Neural progenitor cell (in vitro differentiated cells): ENCODE data around the gene KIF16B.
"Not testable (repeated sequence)": the region's sequence is repeated elsewhere in the genome, so short reads cannot be mapped to it uniquely, and the experiment has no call there.

Source experiments
- CTCF ChIP-seq: fragments of 200-600 bp; sonication (generic); IDR thresholded peaks from 2 replicates; pipeline ENCODE4 v1.5.1; 2017; ENCODE audit warnings: antibody characterized with exemption, mild to moderate bottlenecking
- EZH2 ChIP-seq: fragments of 200-600 bp; sonication (generic); IDR thresholded peaks from 2 replicates; pipeline ENCODE4 v1.6.1; 2017; ENCODE audit warnings: antibody characterized with exemption, mild to moderate bottlenecking, moderate library complexity
- EZH2phosphoT487 ChIP-seq: fragments of 200-600 bp; sonication (generic); IDR thresholded peaks from 2 replicates; pipeline ENCODE4 v1.6.1; 2017; ENCODE audit warnings: antibody characterized with exemption

GRCh38 chr20:16519673-16520072 lies 53.6 kb downstream of the KIF16B start:
- TF ChIP-seq CTCF, EZH2, EZH2phosphoT487: not testable (repeated sequence)
